ENCODE results near the gene IL17RC. TPM values are rescaled to one million over a fixed set of nuclear protein-coding genes. Genes with fewer than 3 reads are reported as not detected.

The IL17RC gene
- total RNA-seq, 1 experiment from 2014 or later: 6.8 TPM

GRCh38 chr3:9976721-9977709, 60.1 kb downstream of the IL17RC start:
- no peak overlapping the region for H3K4me3 Mint-ChIP-seq
- Histone ChIP-seq H3K4ac (ENCODE audit: low read depth, low read length) (no peak overlapping the region), H2AK5ac (ENCODE audit: insufficient read length, low read length) (no peak overlapping the region), H3K9me3 (ENCODE audit: control insufficient read depth, low read depth, low read length) (no peaks in the 10 kb centered on the region), H2BK5ac (ENCODE audit: insufficient read length, low read length) (no peak overlapping the region), H3T11ph (ENCODE audit: low read length) (no peak overlapping the region), H2BK15ac (ENCODE audit: low read depth, low read length) (no peak overlapping the region), H2AFZ (ENCODE audit: low read length) (no peak overlapping the region), H3K23ac (ENCODE audit: insufficient read length, low read depth, low read length) (no peak overlapping the region), H3K4me1 (ENCODE audit: insufficient read depth, low read length) (no peaks in the 10 kb centered on the region), H3K14ac (ENCODE audit: insufficient read depth, low read length) (no peak overlapping the region), H4K91ac (ENCODE audit: insufficient read length, low read depth, low read length) (no peak overlapping the region), H3K18ac (ENCODE audit: insufficient read length, low read depth, low read length) (no peak overlapping the region), H3K56ac (ENCODE audit: insufficient read length, low read depth, low read length) (no peak overlapping the region), H3K4me2 (ENCODE audit: insufficient read depth, insufficient read length, low read length) (no peak overlapping the region), H3K23me2 (ENCODE audit: insufficient read length, low read depth, low read length, poor library complexity, severe bottlenecking) (no peaks in the 10 kb centered on the region), H3K79me1 (ENCODE audit: insufficient read depth, low read depth, low read length, poor library complexity, severe bottlenecking) (no peaks in the 10 kb centered on the region), H4K5ac (ENCODE audit: insufficient read length, low read depth, low read length) (no peak overlapping the region), H3K27ac (ENCODE audit: insufficient read length, low read depth, low read length) (no peak overlapping the region), H3K79me2 (ENCODE audit: insufficient read depth, low read length) (no peaks in the 10 kb centered on the region), H4K8ac (replicated peaks; ENCODE audit: insufficient read length, low read depth, low read length) (no peak overlapping the region), H4K20me1 (ENCODE audit: control insufficient read depth, insufficient read depth, insufficient read length) (no peaks in the 10 kb centered on the region), H2BK120ac (ENCODE audit: low read depth, low read length, poor library complexity, severe bottlenecking) (no peak overlapping the region), H2BK12ac (ENCODE audit: insufficient read length, low read depth, low read length) (no peak overlapping the region), H2BK20ac (ENCODE audit: low read depth, low read length, poor library complexity, severe bottlenecking) (no peak overlapping the region), H3K9ac (ENCODE audit: extremely low read depth, insufficient read length, low read length) (no peak overlapping the region), H3K27me3 (ENCODE audit: insufficient read depth, low read length) (no peaks in the 10 kb centered on the region)
- no peak for DNase-seq
- no peaks in the 10 kb centered on the region for H3K27me3 Mint-ChIP-seq (ENCODE audit: low read depth)
- no CpG with 5 or more reads among the region's 7 CpGs for WGBS (ENCODE audit: extremely low coverage, insufficient read length, low lambda C conversion rate)
- no peaks in the 10 kb centered on the region for H3K9me3 Mint-ChIP-seq
- H3K36me3 Mint-ChIP-seq (ENCODE audit: insufficient read depth in 1 of 3, low read depth in 3 of 3): peaks cover 12 to 54% (median 52%) of the 10 kb centered on the region in 3 experiments
- no peaks in the 10 kb centered on the region for H3K4me1 Mint-ChIP-seq
- no peak overlapping the region for H3K27ac Mint-ChIP-seq
- TF ChIP-seq, protein P1, sequence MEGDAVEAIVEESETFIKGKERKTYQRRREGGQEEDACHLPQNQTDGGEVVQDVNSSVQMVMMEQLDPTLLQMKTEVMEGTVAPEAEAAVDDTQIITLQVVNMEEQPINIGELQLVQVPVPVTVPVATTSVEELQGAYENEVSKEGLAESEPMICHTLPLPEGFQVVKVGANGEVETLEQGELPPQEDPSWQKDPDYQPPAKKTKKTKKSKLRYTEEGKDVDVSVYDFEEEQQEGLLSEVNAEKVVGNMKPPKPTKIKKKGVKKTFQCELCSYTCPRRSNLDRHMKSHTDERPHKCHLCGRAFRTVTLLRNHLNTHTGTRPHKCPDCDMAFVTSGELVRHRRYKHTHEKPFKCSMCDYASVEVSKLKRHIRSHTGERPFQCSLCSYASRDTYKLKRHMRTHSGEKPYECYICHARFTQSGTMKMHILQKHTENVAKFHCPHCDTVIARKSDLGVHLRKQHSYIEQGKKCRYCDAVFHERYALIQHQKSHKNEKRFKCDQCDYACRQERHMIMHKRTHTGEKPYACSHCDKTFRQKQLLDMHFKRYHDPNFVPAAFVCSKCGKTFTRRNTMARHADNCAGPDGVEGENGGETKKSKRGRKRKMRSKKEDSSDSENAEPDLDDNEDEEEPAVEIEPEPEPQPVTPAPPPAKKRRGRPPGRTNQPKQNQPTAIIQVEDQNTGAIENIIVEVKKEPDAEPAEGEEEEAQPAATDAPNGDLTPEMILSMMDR (conservative IDR thresholded peaks at IDR 0.05): no peak

Data from H9 (cell line).